ENCODE measurements around the gene JAKMIP1. TPM values are rescaled to one million over a fixed set of nuclear protein-coding genes. Genes with fewer than 3 reads are reported as not detected.

Gene JAKMIP1
- total RNA-seq, 1 experiment from 2014 or later, result not detected

- no peaks in the 10 kb centered on the region for H3K4me1 Mint-ChIP-seq (ENCODE audit: insufficient read depth, unreplicated experiment)
- H3K4me3 Mint-ChIP-seq (ENCODE audit: unreplicated experiment), result no peak overlapping the region
- intact Hi-C loops (cut with micrococcal nuclease), result no loop called here
- no TSS peak for BruUV-seq (replicated peaks)
- no peaks in the 10 kb centered on the region for H3K27me3 Mint-ChIP-seq (ENCODE audit: insufficient read depth, unreplicated experiment)
- no peak overlapping the region for H3K27ac Mint-ChIP-seq (ENCODE audit: low read depth, unreplicated experiment)
- ChIA-PET CTCF (interaction anchor here (0.6 to 0.7 kb wide), 2 partner anchors 87 to 465 kb away, joined by 4 read pairs; no protein-coding TSS in a partner anchor), POLR2A (no interaction called here)
- no peak for TF ChIP-seq CTCF (IDR thresholded peaks at IDR 0.05; ENCODE audit: unreplicated experiment)
- peaks cover 19% of the 10 kb centered on the region for H3K9me3 Mint-ChIP-seq (ENCODE audit: unreplicated experiment)
- no peak for DNase-seq (ENCODE audit: unreplicated experiment)
- peaks cover 5% of the 10 kb centered on the region for H3K36me3 Mint-ChIP-seq (ENCODE audit: insufficient read depth, unreplicated experiment)
Observed at GRCh38 chr4:6205567-6205931, 5.2 kb upstream of the JAKMIP1 start.

- intact Hi-C loops (cut with micrococcal nuclease), result no loop called here
- ChIA-PET POLR2A (interaction anchor here (0.6 kb wide), 1 partner anchor 56 kb away, joined by 3 read pairs; no protein-coding TSS in a partner anchor), CTCF (interaction anchor here (0.6 to 1.0 kb wide), 2 partner anchors 126 to 465 kb away, joined by 3 to 4 read pairs; no protein-coding TSS in a partner anchor)
- Mint-ChIP-seq H3K27ac (ENCODE audit: low read depth, unreplicated experiment) (no peak overlapping the region), H3K4me1 (ENCODE audit: insufficient read depth, unreplicated experiment) (no peaks in the 10 kb centered on the region), H3K36me3 (ENCODE audit: insufficient read depth, unreplicated experiment) (peaks cover 5% of the 10 kb centered on the region), H3K4me3 (ENCODE audit: unreplicated experiment) (no peak overlapping the region), H3K9me3 (ENCODE audit: unreplicated experiment) (peaks cover 19% of the 10 kb centered on the region), H3K27me3 (ENCODE audit: insufficient read depth, unreplicated experiment) (no peaks in the 10 kb centered on the region)
- no peak for DNase-seq (ENCODE audit: unreplicated experiment)
- TF ChIP-seq CTCF (IDR thresholded peaks at IDR 0.05; ENCODE audit: unreplicated experiment), result no peak
- no TSS peak for BruUV-seq (replicated peaks)
Observed at GRCh38 chr4:6204871-6205566, 4.7 kb upstream of the JAKMIP1 start.

GRCh38 chr4:6204098-6204497 is 3.7 kb upstream of the JAKMIP1 start:
- Mint-ChIP-seq H3K36me3 (ENCODE audit: insufficient read depth, unreplicated experiment) (peaks cover 5% of the 10 kb centered on the region), H3K4me1 (ENCODE audit: insufficient read depth, unreplicated experiment) (no peaks in the 10 kb centered on the region), H3K27ac (ENCODE audit: low read depth, unreplicated experiment) (no peak overlapping the region), H3K4me3 (ENCODE audit: unreplicated experiment) (no peak overlapping the region), H3K9me3 (ENCODE audit: unreplicated experiment) (peaks cover 19% of the 10 kb centered on the region), H3K27me3 (ENCODE audit: insufficient read depth, unreplicated experiment) (no peaks in the 10 kb centered on the region)
- POLR2A ChIA-PET, result no interaction called here
- TF ChIP-seq CTCF (IDR thresholded peaks at IDR 0.05; ENCODE audit: unreplicated experiment), result no peak
- no TSS peak for BruUV-seq (replicated peaks)
- intact Hi-C loops (cut with micrococcal nuclease), result no loop called here
- CTCF ChIA-PET, result interaction anchor here (1.0 kb wide), 1 partner anchor 127 kb away, joined by 3 read pairs; no protein-coding TSS in a partner anchor
- no peak for DNase-seq (ENCODE audit: unreplicated experiment)

GRCh38 chr4:6201580-6202091 is 1.3 kb upstream of the JAKMIP1 start:
- H3K4me1 Mint-ChIP-seq (ENCODE audit: insufficient read depth, unreplicated experiment), result no peaks in the 10 kb centered on the region
- CTCF ChIA-PET, result no interaction called here
- no peak overlapping the region for H3K4me3 Mint-ChIP-seq (ENCODE audit: unreplicated experiment)
- no peaks in the 10 kb centered on the region for H3K27me3 Mint-ChIP-seq (ENCODE audit: insufficient read depth, unreplicated experiment)
- no peak for TF ChIP-seq CTCF (IDR thresholded peaks at IDR 0.05; ENCODE audit: unreplicated experiment)
- H3K9me3 Mint-ChIP-seq (ENCODE audit: unreplicated experiment), result peaks cover 19% of the 10 kb centered on the region
- H3K36me3 Mint-ChIP-seq (ENCODE audit: insufficient read depth, unreplicated experiment), result peaks cover 5% of the 10 kb centered on the region
- H3K27ac Mint-ChIP-seq (ENCODE audit: low read depth, unreplicated experiment), result no peak overlapping the region
- POLR2A ChIA-PET, result no interaction called here
- DNase-seq (ENCODE audit: unreplicated experiment), result no peak
- no TSS peak for BruUV-seq (replicated peaks)
- intact Hi-C loops (cut with micrococcal nuclease), result no loop called here
